GM18867 (cell line): ENCODE measurements around the gene SVIL.
"Not testable (repeated sequence)": the region's sequence is repeated elsewhere in the genome, so short reads cannot be mapped to it uniquely, and the experiment has no call there.

Experiments used
- ATAC-seq: cut with Tn5 transposase; IDR thresholded peaks from one replicate; pipeline ENCODE4 v1.9.1; 2021; ENCODE audit warnings: mild to moderate bottlenecking, moderate library complexity; ENCODE audit not compliant: unreplicated experiment

The SVIL gene

DNA sequence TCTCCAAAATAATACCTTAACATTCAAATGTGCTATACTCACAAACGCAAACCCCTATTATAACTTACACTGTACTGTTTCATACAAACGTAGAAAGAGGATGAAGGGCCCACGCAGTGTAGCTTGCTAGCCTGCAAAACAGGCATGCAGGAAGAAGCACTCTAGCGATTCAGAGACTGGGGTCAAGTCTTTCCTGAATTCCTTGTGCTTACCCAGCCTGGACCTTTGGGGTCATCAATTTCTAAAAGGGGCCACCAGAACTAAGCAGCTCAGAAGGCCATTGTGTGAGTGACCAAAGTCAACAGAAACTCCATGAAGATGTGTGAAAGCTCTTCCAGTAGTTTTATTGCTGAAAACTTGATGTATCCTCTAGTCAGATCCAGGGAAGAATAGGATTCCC, 111.9 kb downstream of the SVIL start:
- ATAC-seq: no peak

DNA sequence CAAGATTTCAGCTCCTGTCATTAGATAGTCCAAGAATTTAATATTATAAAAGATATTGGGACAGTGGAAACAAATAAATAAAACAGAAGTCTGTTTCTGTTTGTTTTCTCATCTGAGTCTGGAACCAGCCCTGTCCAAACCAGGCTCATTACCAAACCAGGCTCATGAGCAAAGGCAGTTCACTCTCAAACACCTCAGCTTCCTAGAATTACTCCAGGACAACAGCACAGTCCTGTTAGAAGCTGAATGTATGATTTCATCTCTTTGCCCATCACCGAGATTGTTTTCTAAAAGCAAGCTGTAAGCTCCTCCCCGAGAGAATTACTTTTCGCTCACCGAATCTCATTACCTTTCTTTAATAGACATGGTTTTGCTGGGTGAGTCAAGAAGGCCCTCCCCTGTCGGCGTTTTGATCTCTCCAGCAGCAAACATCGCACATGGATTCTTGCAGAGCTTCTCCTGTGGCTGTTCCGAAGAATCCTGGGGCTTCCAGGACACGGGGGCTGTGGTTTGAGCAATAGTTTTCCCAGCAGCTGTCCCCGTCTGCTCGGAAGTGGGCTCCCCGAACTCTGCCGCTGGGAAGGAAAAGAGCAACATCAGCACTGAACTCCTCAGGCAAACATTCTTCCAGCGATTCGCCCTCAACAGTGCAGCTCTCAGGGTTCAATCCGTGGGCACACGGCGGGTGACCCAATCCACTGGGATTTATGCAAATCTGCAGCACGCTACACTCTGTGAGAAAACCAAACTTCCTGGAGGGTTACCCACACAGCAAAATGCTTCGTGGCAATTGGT, 112.5 kb downstream of the SVIL start:
- ATAC-seq: no peak

GRCh38 chr10:29519659-29520058, 115.1 kb downstream of the SVIL start:
- no peak for ATAC-seq

DNA sequence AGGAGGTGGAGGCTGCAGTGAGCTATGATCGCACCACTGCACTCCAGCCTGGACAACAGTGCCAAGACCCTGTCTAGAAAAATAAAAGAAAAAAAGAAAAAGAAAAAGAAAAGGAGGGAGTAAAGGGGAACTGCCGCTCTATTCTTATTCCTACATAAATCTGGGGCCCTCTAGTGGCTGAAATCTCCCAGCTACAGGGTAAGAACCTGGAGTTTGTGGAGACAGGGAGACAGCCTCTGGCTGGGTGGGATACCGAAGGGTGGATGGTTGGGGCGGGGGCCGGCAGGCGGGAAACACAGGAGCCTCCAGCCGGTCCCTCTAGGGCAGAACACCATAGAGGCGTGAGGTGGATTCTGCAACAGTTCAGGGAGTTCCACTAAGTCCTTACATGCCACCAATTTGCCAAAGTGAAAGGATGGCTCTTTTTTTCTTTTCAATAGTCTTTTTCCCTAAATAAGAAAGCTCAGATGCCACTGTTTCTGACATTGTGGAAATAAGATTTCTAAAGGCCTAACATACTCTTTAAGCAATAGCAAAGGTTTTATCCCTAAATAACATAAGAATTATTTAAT, 117.3 kb downstream of the SVIL start:
- no peak for ATAC-seq

DNA sequence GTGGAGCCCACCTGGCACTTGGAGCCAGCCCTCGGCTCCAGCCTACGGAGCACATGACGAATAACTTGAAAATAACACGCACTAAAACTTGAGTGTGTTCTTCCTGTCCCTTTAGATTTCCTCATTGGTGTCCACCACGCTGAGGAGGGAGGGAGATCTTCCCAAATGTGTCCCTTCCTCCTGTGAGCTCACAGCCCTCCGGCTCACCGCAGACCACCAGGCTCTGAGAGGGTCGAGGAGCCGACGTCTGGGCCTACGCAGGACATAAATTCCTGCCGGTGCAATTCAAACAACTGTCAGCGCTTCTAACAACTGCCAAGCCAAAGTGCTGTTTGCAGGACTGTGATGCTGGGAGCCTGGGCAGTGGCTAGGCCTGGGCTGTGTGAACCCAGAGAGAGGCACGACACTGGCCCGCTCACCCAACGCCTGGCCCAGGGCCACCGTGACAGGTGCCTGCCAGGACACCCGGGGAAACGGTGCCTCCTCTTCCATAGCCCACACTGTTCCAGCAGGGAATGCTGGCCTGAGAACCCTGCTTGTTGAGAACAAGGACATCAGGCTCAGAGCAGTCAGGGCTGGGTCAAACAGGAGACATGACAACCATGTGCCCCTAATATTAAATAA, 118.3 kb downstream of the SVIL start:
- ATAC-seq: not testable (repeated sequence)

GRCh38 chr10:29515879-29516278, 118.9 kb downstream of the SVIL start:
- not testable (repeated sequence) for ATAC-seq

DNA sequence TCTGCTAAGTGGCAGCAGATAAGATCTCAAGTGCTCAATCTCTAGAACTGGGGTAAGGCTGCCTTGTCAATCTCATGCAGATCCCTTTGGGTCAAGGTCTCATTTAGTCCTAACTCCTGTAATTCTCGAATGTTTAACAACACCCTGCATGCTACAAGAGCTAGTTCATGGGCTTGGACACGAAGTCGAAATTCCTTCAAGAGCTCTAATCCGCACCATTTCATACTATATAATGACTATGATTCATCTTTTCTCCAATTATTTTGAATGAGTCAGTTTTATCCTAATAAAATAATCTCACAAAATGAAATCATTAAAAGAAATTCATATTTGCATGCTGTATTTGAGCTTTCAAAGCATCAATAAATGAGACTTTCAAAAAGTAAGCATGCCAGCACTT, 119.7 kb downstream of the SVIL start:
- ATAC-seq: not testable (repeated sequence)

- ATAC-seq: no peak
Observed at GRCh38 chr10:29514306-29514705, 120.5 kb downstream of the SVIL start.

DNA sequence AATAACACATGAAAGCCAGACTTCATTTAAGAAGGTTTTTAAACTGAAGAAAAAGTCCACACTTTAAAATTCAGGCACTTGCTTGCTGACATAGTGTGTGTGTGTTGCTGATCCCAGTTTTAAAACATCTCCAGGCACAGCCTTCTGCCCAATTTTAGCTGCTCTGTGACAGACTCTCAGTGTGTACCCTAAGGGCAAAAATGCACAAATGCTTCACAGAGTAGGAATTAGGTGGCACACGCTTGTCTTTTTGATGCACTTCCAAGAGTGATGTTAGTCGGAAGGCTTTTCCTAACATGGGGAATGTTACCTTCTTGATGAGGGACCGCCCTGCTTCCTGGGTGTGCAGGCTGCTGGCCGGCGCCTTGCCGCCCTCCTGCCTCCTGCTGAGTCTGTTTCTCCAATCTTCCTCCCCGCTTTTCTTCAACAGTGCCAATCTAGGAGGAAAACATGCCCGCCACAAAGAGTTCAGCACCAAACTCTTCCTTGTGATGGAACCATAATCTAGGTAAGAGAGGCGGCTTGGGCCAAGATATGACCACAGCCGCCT, 122.3 kb downstream of the SVIL start:
- ATAC-seq: no peak

- not testable (repeated sequence) for ATAC-seq
Observed at GRCh38 chr10:29511806-29512205, 123.0 kb downstream of the SVIL start.

DNA sequence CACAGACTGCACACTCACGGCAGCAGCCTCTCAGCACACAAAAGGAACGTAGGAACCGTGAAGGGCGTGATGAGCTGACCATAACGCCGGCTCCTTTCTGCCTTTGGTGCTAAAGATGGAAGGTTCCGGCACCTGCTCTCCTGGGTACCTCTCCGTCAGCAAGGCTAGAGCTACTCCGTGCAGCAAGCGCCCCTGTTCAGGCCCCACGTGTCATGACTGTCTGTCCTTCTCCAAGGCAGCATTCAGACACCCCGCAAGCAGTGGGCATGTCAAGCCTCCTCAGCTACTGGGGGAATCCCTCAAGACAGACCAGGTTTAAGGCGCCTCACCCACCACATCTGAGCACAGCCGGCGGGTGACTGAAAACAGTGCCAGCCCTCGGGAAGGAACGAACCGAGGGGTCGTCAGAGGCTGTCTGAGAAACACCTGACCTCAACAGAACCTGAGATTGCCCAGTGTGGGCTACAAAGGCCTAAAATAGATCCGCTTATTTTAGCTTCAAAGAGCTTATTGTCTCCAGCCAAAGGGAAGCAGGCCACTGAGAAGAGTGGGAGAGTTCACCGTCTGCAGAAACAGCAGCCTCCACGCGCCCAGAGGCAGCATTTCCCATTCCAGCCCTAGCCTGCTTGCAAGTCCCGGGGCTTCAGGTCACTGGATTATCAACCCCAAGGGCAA, 124.2 kb downstream of the SVIL start:
- not testable (repeated sequence) for ATAC-seq

- ATAC-seq: no peak
Observed at GRCh38 chr10:29508554-29509244, 126.1 kb downstream of the SVIL start.

GRCh38 chr10:29507750-29508149, 127.0 kb downstream of the SVIL start:
- ATAC-seq: peak; percentile 49

DNA sequence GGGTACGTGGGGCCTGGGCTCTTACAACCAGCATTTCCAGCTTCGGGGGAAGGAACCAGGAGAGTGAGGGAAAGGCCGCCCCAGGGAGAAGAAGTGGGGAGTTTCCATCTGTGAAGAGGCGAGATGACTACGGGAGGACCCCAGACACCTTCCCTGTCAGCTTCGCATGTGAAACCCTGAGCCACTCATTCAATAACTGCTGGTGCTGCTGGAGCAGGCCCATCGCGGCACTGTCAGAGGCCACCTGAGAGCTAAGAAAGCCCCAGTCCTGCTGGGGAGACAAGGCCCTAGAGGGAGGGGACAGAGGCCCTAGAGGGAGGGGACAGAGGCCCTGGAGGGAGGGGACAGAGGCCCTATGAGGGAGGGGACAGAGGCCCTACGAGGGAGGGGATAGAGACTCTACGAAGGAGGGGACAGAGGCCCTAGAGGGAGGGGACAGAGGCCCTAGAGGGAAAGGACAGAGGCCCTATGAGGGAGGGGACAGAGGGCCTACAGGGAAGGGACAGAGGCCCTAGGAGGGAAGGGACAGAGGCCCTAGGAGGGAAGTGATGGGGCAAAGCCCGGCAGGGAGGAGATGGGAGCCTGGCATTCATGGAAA, 128.3 kb downstream of the SVIL start:
- not testable (repeated sequence) for ATAC-seq

- ATAC-seq: no peak
Observed at GRCh38 chr10:29502351-29502750, 132.4 kb downstream of the SVIL start.

- no peak for ATAC-seq
Observed at GRCh38 chr10:29501692-29502091, 133.1 kb downstream of the SVIL start.

DNA sequence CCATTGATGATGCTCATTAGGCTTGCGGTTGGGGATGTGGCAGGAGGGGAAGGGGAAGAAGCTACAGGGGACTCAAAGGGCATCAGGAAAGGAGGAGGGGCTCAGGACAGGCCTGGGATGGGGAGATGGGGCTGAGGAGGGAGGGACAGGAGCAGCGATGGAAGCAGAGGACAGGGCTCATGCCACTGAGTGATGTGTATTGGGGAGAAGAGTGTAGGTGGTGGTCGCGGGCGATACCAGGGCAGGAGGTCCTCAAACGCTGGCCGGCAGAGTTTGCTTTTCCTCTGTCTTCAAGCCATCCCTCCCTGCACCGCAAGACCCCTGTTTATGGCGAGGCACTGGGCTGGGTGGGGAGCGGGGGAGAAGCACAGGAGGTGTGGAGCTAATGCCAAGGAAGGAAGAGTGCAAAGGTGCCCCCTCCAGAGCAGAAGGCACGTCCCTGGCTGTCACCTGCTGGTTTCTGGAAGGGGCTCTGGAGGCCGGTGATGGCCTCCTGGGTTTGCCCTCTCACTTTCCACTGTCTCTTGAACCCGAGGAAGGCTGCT, 134.7 kb downstream of the SVIL start:
- ATAC-seq: no peak

DNA sequence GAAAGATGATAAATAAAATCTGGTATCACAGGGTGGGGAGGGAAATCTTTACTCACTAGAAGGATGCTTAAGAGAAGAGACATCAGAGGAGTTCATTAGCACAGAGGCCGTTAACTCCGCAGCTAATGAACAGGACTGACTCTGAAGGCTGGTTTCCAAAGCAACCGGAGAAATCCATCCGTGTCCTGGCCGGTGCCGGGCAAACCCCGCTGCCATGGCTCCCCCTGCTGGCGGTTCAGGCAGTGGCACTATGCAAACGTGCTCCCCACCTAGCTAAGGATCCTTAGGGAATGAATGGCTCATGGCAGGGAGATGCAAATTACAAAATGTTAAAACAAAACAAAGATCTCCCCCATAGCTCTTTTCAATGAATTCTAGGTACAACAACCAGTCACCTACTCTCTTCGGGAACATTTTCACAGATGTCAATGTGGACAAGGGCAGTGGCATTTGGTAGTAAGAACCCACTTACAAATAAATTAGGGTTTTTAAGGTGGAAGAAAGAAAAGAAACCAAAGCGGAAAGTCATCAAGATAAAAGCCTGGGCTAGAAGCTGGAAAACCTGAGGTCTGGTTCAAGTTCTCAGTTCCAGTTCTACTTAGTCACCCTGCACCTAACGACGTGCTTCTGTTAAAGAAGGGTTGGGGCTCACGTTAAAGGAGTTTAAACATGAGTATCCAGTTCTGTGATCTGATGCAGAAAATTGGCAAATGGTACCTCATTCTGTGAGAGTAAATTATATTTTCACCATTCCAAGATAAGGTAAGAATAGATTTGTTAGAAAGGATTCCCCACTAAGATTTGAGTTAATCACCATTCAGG, 138.2 kb downstream of the SVIL start:
- peak; percentile 93 for ATAC-seq

GRCh38 chr10:29495366-29495765, 139.4 kb downstream of the SVIL start:
- ATAC-seq: no peak
